ENCODE data around the gene RNU6-8. TPM values are rescaled to one million over a fixed set of nuclear protein-coding genes. Genes with fewer than 3 reads are reported as not detected.

Gene RNU6-8
- total and polyA plus RNA-seq, 9 donors: not detected

DNA sequence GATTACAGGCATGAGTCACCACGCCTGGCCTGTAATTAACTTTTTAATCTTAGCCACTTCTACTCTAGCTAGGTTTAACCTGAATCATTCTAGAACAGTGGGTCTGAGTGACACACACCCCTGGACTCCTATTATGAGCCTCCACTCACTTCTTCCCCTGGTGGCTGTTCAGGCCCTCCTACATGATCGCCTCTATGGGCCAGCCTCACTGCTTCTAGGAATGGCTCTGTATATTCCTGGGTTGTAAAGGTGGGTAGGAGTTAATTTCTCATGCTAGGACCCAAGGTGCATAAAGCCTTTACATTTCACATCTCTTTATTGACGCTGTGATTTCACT lies 8.0 kb upstream of the RNU6-8 start:
- TF ChIP-seq EP300 (IDR thresholded peaks at IDR 0.05) (no peak), POLR2A (IDR thresholded peaks at IDR 0.05) (no peak)
- TF ChIP-seq, protein P1, sequence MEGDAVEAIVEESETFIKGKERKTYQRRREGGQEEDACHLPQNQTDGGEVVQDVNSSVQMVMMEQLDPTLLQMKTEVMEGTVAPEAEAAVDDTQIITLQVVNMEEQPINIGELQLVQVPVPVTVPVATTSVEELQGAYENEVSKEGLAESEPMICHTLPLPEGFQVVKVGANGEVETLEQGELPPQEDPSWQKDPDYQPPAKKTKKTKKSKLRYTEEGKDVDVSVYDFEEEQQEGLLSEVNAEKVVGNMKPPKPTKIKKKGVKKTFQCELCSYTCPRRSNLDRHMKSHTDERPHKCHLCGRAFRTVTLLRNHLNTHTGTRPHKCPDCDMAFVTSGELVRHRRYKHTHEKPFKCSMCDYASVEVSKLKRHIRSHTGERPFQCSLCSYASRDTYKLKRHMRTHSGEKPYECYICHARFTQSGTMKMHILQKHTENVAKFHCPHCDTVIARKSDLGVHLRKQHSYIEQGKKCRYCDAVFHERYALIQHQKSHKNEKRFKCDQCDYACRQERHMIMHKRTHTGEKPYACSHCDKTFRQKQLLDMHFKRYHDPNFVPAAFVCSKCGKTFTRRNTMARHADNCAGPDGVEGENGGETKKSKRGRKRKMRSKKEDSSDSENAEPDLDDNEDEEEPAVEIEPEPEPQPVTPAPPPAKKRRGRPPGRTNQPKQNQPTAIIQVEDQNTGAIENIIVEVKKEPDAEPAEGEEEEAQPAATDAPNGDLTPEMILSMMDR (IDR thresholded peaks at IDR 0.05): no peak
- Histone ChIP-seq H3K27ac (no peak overlapping the region), H3K27me3 (no peaks in the 10 kb centered on the region), H3K4me1 (ENCODE audit: insufficient read depth) (no peaks in the 10 kb centered on the region), H3K36me3 (no peaks in the 10 kb centered on the region), H3K4me3 (no peak overlapping the region), H3K9me3 (no peaks in the 10 kb centered on the region)
- 90 to 98% (median 95%) methylated on average over 3 of the region's 3 CpGs for WGBS, 3 donors
- intact Hi-C loops (cut with DNase I): no loop called here
- no peak for DNase-seq

DNA sequence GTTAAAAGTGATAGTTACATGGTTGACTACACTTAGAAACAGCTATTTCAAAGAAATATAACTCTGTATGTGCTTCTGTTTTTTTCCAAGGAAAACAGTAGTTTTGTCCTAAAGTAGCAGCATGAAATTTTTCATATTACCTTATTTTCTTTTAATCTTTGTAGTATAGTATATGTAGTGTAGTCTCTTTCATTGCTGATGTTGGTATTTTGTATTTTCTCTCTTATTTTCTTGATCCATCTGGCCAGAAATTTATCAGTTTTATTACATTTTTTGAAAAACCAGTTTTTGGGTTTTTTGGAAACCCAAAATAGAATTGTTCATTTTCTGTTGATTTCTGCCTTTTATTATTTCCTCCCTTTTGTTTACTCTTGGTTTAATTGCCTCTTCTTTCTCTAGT lies 6.4 kb upstream of the RNU6-8 start:
- DNase-seq: no peak
- TF ChIP-seq POLR2A (IDR thresholded peaks at IDR 0.05): no peak
- TF ChIP-seq EP300 (IDR thresholded peaks at IDR 0.05): no peak
- TF ChIP-seq, protein P1 (IDR thresholded peaks at IDR 0.05): no peak
- intact Hi-C loops (cut with DNase I): loop anchor here in 1 of 4 donors (10.0 kb wide), 2 partner anchors 45 to 245 kb away; no protein-coding TSS in a partner anchor
- no peaks in the 10 kb centered on the region for H3K27me3 ChIP-seq
- H3K27ac ChIP-seq: no peak overlapping the region
- H3K4me1 ChIP-seq (ENCODE audit: insufficient read depth): no peaks in the 10 kb centered on the region
- H3K9me3 ChIP-seq: no peaks in the 10 kb centered on the region
- H3K36me3 ChIP-seq: no peaks in the 10 kb centered on the region
- H3K4me3 ChIP-seq: no peak overlapping the region

DNA sequence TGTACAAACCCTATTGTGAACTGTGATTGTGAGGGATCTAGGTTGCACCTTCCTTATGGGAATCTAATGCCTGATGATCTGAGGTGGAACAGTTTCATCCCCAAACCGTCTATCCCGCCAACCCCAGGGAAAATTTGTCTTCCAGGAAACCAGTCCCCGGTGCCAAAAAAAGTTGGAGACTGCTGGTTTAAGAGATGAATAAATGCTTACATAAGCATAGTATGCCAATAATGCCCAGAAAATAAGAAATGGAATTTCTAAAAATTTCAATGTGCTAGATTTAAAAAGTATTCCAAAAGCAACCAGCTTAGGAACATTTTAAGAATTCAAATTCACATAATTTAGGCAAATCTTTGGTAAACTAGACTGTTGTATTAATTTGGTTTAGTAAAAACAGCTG lies 5.4 kb upstream of the RNU6-8 start:
- Histone ChIP-seq H3K9me3 (no peaks in the 10 kb centered on the region), H3K36me3 (no peaks in the 10 kb centered on the region), H3K27me3 (no peaks in the 10 kb centered on the region), H3K4me3 (no peak overlapping the region), H3K4me1 (ENCODE audit: insufficient read depth) (no peaks in the 10 kb centered on the region), H3K27ac (no peak overlapping the region)
- DNase-seq: no peak
- TF ChIP-seq EP300 (IDR thresholded peaks at IDR 0.05) (no peak), POLR2A (IDR thresholded peaks at IDR 0.05) (no peak)
- TF ChIP-seq, protein P1 (IDR thresholded peaks at IDR 0.05): no peak
- WGBS, 3 donors: 78 to 89% (median 82%) methylated on average over 3 of the region's 3 CpGs
- intact Hi-C loops (cut with DNase I): loop anchor here in 1 of 4 donors (10.0 kb wide), 2 partner anchors 46 to 244 kb away; no protein-coding TSS in a partner anchor

DNA sequence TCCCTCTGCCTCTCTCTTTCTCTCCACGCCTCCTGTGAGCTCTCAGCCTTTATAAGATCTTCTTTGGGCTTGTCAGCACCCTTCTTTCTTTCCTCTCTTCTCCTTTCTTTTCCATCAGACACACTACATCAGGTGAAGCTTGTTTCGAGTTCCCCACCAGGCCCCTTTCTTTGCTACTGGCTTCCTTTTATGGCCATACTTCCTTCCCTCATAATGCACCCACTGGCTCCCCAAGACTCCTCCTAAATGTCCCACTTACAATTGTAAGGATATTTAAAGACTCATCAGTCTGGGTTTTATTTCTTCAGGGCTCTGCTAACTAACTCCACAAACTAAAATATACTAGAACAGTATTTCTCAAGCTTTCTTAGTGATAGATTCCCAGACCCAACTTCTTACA lies 3.5 kb upstream of the RNU6-8 start:
- Histone ChIP-seq H3K36me3 (no peaks in the 10 kb centered on the region), H3K27me3 (no peaks in the 10 kb centered on the region), H3K4me3 (no peak overlapping the region), H3K4me1 (ENCODE audit: insufficient read depth) (no peaks in the 10 kb centered on the region), H3K27ac (no peak overlapping the region), H3K9me3 (no peaks in the 10 kb centered on the region)
- TF ChIP-seq POLR2A (IDR thresholded peaks at IDR 0.05): no peak
- 69 to 78% (median 76%) methylated on average over 2 of the region's 2 CpGs for WGBS, 3 donors
- intact Hi-C loops (cut with DNase I): loop anchor here in 1 of 4 donors (10.0 kb wide), 2 partner anchors 48 to 242 kb away; no protein-coding TSS in a partner anchor
- no peak for DNase-seq

DNA sequence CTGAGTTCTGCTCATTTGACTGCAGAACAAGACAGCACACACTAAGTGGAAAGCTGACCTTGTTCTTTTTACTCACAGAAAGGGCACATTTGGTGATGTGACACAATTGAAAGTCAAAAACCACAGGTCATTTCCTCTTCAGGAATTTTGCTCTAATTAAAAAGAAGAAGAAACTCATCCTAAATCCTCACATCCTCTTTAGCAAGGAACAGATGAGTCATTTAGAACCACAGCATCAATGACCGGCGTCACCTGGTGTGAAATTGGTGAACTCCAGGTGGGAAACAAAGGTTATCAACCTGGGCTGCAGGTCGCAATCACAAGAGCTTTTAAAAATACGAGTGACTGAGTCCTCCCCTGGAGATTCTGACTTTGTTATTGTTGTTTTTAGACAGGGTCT lies 2.9 kb upstream of the RNU6-8 start:
- TF ChIP-seq, protein P1 (IDR thresholded peaks at IDR 0.05): no peak
- TF ChIP-seq EP300 (IDR thresholded peaks at IDR 0.05): no peak
- TF ChIP-seq POLR2A (IDR thresholded peaks at IDR 0.05): no peak
- 75 to 85% (median 78%) methylated on average over 4 of the region's 4 CpGs for WGBS, 3 donors
- intact Hi-C loops (cut with DNase I): loop anchor here in 1 of 4 donors (10.0 kb wide), 2 partner anchors 49 to 241 kb away; no protein-coding TSS in a partner anchor
- Histone ChIP-seq H3K9me3 (no peaks in the 10 kb centered on the region), H3K4me1 (ENCODE audit: insufficient read depth) (no peaks in the 10 kb centered on the region), H3K36me3 (no peaks in the 10 kb centered on the region), H3K27ac (no peak overlapping the region), H3K4me3 (no peak overlapping the region), H3K27me3 (no peaks in the 10 kb centered on the region)
- DNase-seq: no peak

Measured in ovary (tissue), 9 donors.